Kidney epithelial cell (primary cell): ENCODE results near the gene MEIS3. TPM values are rescaled to one million over a fixed set of nuclear protein-coding genes. Genes with fewer than 3 reads are reported as not detected.

Experiments
- DNase-seq: peaks from one replicate; pipeline ENCODE4 v3.0.0-alpha.2; 2010; ENCODE audit warnings: low read depth
- H3K27me3 ChIP-seq: 2 replicates; pipeline ENCODE4 v1.6.0; 2011; ENCODE audit warnings: low read length; ENCODE audit not compliant: control insufficient read depth, insufficient read depth
- H3K36me3 ChIP-seq: 2 replicates; pipeline ENCODE4 v1.5.1; 2011; ENCODE audit warnings: low read length; ENCODE audit not compliant: control insufficient read depth, insufficient read depth
- H3K4me3 ChIP-seq: 2 replicates; pipeline ENCODE4 v1.5.1; 2011; ENCODE audit warnings: low read depth, mild to moderate bottlenecking, control low read depth, low read length
- total RNA-seq: library from RNA; depleted of rRNA; stranded (reverse); fragments of >200 nt; gene quantifications from 2 replicates; pipeline ENCODE4 v1.2.3, GENCODE V29; 2015
- TF ChIP-seq, protein P1 (sequence below): IDR thresholded peaks from 2 replicates; pipeline ENCODE4 v1.5.1; 2011; ENCODE audit warnings: mild to moderate bottlenecking, moderate library complexity, low read length, control low read depth, inconsistent platforms; ENCODE audit not compliant: insufficient read depth, poor library complexity, severe bottlenecking

Gene MEIS3
- total RNA-seq, 1 donor from 2014 or later = 2.3 TPM

DNA sequence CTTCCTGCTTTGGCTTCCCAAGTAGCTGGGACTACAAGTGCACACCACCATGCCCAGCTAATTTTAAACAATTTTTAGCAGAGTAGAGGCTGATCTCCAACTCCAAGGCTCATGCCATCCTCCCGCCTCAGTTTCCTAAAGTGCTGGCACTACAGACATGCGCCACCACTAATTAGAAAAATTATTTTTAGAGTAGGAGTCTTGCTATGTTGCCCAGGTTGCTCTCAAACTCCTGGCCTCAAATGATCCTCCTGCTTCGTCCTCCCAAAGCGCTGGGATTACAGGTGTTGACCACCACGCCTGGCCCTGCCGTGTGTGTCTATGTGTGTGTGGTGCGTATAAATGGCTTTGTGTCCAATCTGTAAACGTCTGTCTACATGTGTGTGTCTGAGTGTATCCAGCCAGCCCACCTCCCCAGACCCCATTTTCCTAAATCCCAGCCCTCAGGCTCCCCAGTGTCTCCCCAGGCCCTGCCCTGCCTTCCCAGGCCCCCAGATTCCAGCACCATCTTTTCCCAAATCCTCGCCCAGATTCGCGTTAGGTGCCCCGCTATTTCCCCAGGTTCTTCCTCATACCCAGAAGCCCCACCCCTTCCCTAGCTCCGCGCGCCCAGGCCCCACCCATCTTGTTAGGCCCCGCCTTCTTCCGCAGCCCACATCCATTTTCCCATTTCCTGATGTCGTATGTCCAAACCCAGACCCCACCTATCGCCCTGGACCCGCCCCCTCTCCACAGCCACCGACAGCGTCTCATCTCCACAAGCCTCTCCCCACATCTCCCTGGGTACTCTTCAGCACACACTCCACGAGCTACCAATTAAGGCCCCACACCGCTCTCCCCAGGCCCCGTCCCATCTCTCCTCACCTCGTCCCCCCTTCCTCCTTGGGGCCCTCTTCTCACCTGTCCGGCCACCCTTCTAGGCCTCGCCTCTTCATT, 27.5 kb upstream of the MEIS3 start:
- no peak overlapping the region for H3K4me3 ChIP-seq
- TF ChIP-seq, protein P1, sequence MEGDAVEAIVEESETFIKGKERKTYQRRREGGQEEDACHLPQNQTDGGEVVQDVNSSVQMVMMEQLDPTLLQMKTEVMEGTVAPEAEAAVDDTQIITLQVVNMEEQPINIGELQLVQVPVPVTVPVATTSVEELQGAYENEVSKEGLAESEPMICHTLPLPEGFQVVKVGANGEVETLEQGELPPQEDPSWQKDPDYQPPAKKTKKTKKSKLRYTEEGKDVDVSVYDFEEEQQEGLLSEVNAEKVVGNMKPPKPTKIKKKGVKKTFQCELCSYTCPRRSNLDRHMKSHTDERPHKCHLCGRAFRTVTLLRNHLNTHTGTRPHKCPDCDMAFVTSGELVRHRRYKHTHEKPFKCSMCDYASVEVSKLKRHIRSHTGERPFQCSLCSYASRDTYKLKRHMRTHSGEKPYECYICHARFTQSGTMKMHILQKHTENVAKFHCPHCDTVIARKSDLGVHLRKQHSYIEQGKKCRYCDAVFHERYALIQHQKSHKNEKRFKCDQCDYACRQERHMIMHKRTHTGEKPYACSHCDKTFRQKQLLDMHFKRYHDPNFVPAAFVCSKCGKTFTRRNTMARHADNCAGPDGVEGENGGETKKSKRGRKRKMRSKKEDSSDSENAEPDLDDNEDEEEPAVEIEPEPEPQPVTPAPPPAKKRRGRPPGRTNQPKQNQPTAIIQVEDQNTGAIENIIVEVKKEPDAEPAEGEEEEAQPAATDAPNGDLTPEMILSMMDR = no peak
- DNase-seq = no peak
- peaks cover 80% of the 10 kb centered on the region for H3K27me3 ChIP-seq
- no peaks in the 10 kb centered on the region for H3K36me3 ChIP-seq

DNA sequence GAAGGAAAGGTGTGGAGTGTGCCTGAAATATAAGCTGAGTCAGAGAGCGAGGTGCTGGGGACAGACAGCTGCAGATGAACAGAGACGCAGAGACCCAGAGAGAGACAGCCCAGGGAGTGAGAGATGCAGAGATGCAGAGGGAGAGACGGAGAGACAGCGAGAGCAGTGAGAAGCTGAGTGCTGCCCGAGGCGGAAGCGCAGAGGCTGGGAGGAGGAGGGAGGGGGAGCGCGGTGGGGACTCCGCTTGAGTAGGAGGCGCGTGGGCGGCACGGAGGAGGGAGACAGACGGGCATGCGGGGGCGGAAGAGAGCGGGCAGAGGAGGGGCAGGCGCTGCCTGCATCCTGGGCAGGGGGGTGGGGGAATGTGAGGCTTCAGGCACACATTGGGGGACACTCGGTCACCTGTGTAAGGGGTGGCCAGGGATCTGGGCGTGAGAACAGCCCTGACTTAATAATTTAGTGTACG, 26.6 kb upstream of the MEIS3 start:
- no peak for DNase-seq
- Histone ChIP-seq H3K4me3 (no peak overlapping the region), H3K36me3 (no peaks in the 10 kb centered on the region), H3K27me3 (peaks cover 77% of the 10 kb centered on the region)
- TF ChIP-seq, protein P1 = no peak

DNA sequence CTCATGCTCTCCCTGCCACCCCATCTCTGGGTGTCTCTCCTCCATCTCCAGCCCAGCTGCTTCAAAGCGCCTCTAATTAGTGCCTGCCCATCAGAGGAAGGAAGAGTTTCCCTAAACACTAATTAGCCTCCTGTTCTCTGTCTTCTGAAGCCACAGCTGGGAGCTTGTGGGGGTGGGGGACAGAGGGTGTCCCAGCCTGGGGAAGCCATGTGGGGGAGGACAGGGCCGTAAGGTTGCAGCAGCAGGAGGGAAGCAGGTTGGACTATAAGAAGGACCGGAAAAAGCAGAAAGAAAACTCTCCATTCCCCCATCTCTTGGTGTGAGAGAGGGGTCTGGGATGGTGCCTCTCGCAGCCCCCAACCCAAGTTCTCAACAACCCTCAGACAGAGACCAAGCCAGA, 26.2 kb upstream of the MEIS3 start:
- TF ChIP-seq, protein P1 = no peak
- no peak overlapping the region for H3K4me3 ChIP-seq
- H3K27me3 ChIP-seq = peaks cover 76% of the 10 kb centered on the region
- no peak for DNase-seq
- no peaks in the 10 kb centered on the region for H3K36me3 ChIP-seq

DNA sequence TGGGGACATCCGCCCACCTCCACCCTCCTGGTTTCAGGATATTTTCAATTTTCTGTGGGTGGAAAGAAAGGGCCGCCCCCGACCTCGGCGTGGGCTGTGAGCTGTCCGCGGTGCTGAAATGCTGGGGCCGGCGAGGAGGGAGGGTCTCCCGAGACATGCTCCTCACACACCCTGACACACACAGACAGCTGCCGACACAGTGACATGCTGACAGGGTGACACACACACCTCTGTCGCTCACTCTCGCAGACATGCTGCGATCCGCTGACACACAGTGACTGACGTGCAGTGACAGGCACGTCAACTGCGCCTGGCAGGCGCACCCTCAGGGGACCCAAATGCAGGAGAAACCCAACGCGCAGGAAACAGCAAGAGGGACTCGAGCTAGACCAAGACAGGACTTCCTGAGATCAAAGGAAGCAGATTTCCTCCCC, 25.1 kb upstream of the MEIS3 start:
- Histone ChIP-seq H3K36me3 (no peaks in the 10 kb centered on the region), H3K27me3 (peaks cover 66% of the 10 kb centered on the region), H3K4me3 (no peak overlapping the region)
- TF ChIP-seq, protein P1 = no peak
- no peak for DNase-seq

DNA sequence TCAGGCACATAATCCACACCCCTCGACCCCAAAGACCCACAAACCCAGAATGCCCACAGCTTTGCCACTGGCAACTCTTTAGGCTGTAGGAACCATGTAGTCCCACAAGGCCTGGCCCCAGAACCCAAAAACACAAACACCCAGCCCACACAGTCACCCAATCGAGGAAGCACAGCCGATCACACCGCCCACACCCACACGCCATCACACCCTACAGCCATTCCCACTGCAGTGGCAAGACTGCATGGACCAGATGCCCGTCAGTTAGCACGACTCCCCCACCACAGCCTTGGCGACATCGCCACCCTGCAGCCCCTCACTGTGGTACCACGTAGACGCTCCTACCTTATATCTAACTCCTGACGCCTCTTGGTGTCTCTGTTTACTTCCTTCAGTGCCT, 24.0 kb upstream of the MEIS3 start:
- H3K4me3 ChIP-seq = no peak overlapping the region
- H3K36me3 ChIP-seq = no peaks in the 10 kb centered on the region
- no peak for DNase-seq
- TF ChIP-seq, protein P1 = no peak
- peaks cover 61% of the 10 kb centered on the region for H3K27me3 ChIP-seq
